ENCODE data around the gene CHRM2.

Gene CHRM2

GRCh38 chr7:136953386-136953785 is 84.9 kb downstream of the CHRM2 start:
- TF ChIP-seq CTCF (IDR thresholded peaks at IDR 0.05; ENCODE audit: extremely low read depth, missing control alignments): no peak
- DNase-seq (ENCODE audit: low spot score): no peak

GRCh38 chr7:136956232-136956631 is 87.8 kb downstream of the CHRM2 start:
- no peak for TF ChIP-seq CTCF (IDR thresholded peaks at IDR 0.05; ENCODE audit: extremely low read depth, missing control alignments)
- no peak for DNase-seq (ENCODE audit: low spot score)

GRCh38 chr7:136956671-136957070 is 88.2 kb downstream of the CHRM2 start:
- TF ChIP-seq CTCF (IDR thresholded peaks at IDR 0.05; ENCODE audit: extremely low read depth, missing control alignments): no peak
- DNase-seq (ENCODE audit: low spot score): no peak

GRCh38 chr7:136957391-136957790 is 88.9 kb downstream of the CHRM2 start:
- TF ChIP-seq CTCF (IDR thresholded peaks at IDR 0.05; ENCODE audit: extremely low read depth, missing control alignments): no peak
- DNase-seq (ENCODE audit: low spot score): no peak

GRCh38 chr7:136958016-136958415 is 89.6 kb downstream of the CHRM2 start:
- TF ChIP-seq CTCF (IDR thresholded peaks at IDR 0.05; ENCODE audit: extremely low read depth, missing control alignments): no peak
- DNase-seq (ENCODE audit: low spot score): no peak

GRCh38 chr7:136964347-136964746 is 95.9 kb downstream of the CHRM2 start:
- no peak for TF ChIP-seq CTCF (IDR thresholded peaks at IDR 0.05; ENCODE audit: extremely low read depth, missing control alignments)
- no peak for DNase-seq (ENCODE audit: low spot score)

GRCh38 chr7:136966825-136967224 is 98.4 kb downstream of the CHRM2 start:
- DNase-seq (ENCODE audit: low spot score): no peak
- TF ChIP-seq CTCF (IDR thresholded peaks at IDR 0.05; ENCODE audit: extremely low read depth, missing control alignments): no peak
